ENCODE data around the gene MMAB. TPM values are rescaled to one million over a fixed set of nuclear protein-coding genes. Genes with fewer than 3 reads are reported as not detected.
A peak's percentile ranks its signal among the peaks of the same experiment; 100 is the strongest.
"Not testable (repeated sequence)": the region's sequence is repeated elsewhere in the genome, so short reads cannot be mapped to it uniquely, and the experiment has no call there.

The MMAB gene
- total RNA-seq, 1 donor from 2014 or later: 22.5 TPM

- no peak for DNase-seq (ENCODE audit: extremely low read depth, low read depth, low spot score)
Observed at GRCh38 chr12:109604132-109604585, 30.9 kb upstream of the MMAB start.

- not testable (repeated sequence) for DNase-seq (ENCODE audit: extremely low read depth, low read depth, low spot score)
Observed at GRCh38 chr12:109602132-109602531, 28.8 kb upstream of the MMAB start.

- DNase-seq (ENCODE audit: extremely low read depth, low read depth, low spot score): no peak
Observed at GRCh38 chr12:109601557-109601956, 28.3 kb upstream of the MMAB start.

GRCh38 chr12:109600995-109601394 lies 27.7 kb upstream of the MMAB start:
- no peak for DNase-seq (ENCODE audit: extremely low read depth, low read depth, low spot score)

- no peak for DNase-seq (ENCODE audit: extremely low read depth, low read depth, low spot score)
Observed at GRCh38 chr12:109600481-109600880, 27.2 kb upstream of the MMAB start.

- no peak for DNase-seq (ENCODE audit: extremely low read depth, low read depth, low spot score)
Observed at GRCh38 chr12:109599087-109599486, 25.8 kb upstream of the MMAB start.

- DNase-seq (ENCODE audit: extremely low read depth, low read depth, low spot score): no peak
Observed at GRCh38 chr12:109598428-109598854, 25.1 kb upstream of the MMAB start.

- DNase-seq (ENCODE audit: extremely low read depth, low read depth, low spot score): peak; percentile 10
Observed at GRCh38 chr12:109597795-109598427, 24.6 kb upstream of the MMAB start.

GRCh38 chr12:109597414-109597794 lies 24.1 kb upstream of the MMAB start:
- no peak for DNase-seq (ENCODE audit: extremely low read depth, low read depth, low spot score)

- no peak for DNase-seq (ENCODE audit: extremely low read depth, low read depth, low spot score)
Observed at GRCh38 chr12:109596418-109597244, 23.3 kb upstream of the MMAB start.

- no peak for DNase-seq (ENCODE audit: extremely low read depth, low read depth, low spot score)
Observed at GRCh38 chr12:109595321-109595902, 22.1 kb upstream of the MMAB start.

GRCh38 chr12:109594556-109595317 lies 21.4 kb upstream of the MMAB start:
- DNase-seq (ENCODE audit: extremely low read depth, low read depth, low spot score): no peak

- DNase-seq (ENCODE audit: extremely low read depth, low read depth, low spot score): no peak
Observed at GRCh38 chr12:109592905-109593272, 19.6 kb upstream of the MMAB start.

- no peak for DNase-seq (ENCODE audit: extremely low read depth, low read depth, low spot score)
Observed at GRCh38 chr12:109592195-109592904, 19.0 kb upstream of the MMAB start.

- no peak for DNase-seq (ENCODE audit: extremely low read depth, low read depth, low spot score)
Observed at GRCh38 chr12:109591041-109591440, 17.7 kb upstream of the MMAB start.

- no peak for DNase-seq (ENCODE audit: extremely low read depth, low read depth, low spot score)
Observed at GRCh38 chr12:109590566-109590965, 17.3 kb upstream of the MMAB start.

- DNase-seq (ENCODE audit: extremely low read depth, low read depth, low spot score): no peak
Observed at GRCh38 chr12:109589691-109590245, 16.5 kb upstream of the MMAB start.

GRCh38 chr12:109589240-109589590 lies 15.9 kb upstream of the MMAB start:
- DNase-seq (ENCODE audit: extremely low read depth, low read depth, low spot score): no peak

- DNase-seq (ENCODE audit: extremely low read depth, low read depth, low spot score): no peak
Observed at GRCh38 chr12:109588461-109589239, 15.3 kb upstream of the MMAB start.
